Measurements from ENCODE around the gene DDX27. TPM values are rescaled to one million over a fixed set of nuclear protein-coding genes. Genes with fewer than 3 reads are reported as not detected.
"Not testable (repeated sequence)": the region's sequence is repeated elsewhere in the genome, so short reads cannot be mapped to it uniquely, and the experiment has no call there.

The DDX27 gene
- total RNA-seq, 1 experiment from 2014 or later = 80.8 TPM

GRCh38 chr20:49181265-49181877, 37.8 kb upstream of the DDX27 start:
- peaks cover 38% of the 10 kb centered on the region for H4K20me1 ChIP-seq (ENCODE audit: low read length)
- H2AFZ ChIP-seq (ENCODE audit: low read length) = no peak overlapping the region
- TF ChIP-seq EZH2phosphoT487 (IDR thresholded peaks at IDR 0.05; ENCODE audit: borderline replicate concordance, low read length) (no peak), EZH2 (IDR thresholded peaks at IDR 0.05; ENCODE audit: low read length, unreplicated experiment) (no peak)
- TF ChIP-seq, protein P1, sequence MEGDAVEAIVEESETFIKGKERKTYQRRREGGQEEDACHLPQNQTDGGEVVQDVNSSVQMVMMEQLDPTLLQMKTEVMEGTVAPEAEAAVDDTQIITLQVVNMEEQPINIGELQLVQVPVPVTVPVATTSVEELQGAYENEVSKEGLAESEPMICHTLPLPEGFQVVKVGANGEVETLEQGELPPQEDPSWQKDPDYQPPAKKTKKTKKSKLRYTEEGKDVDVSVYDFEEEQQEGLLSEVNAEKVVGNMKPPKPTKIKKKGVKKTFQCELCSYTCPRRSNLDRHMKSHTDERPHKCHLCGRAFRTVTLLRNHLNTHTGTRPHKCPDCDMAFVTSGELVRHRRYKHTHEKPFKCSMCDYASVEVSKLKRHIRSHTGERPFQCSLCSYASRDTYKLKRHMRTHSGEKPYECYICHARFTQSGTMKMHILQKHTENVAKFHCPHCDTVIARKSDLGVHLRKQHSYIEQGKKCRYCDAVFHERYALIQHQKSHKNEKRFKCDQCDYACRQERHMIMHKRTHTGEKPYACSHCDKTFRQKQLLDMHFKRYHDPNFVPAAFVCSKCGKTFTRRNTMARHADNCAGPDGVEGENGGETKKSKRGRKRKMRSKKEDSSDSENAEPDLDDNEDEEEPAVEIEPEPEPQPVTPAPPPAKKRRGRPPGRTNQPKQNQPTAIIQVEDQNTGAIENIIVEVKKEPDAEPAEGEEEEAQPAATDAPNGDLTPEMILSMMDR (conservative IDR thresholded peaks at IDR 0.05; ENCODE audit: low read depth, low read length) = no peak
- H3K36me3 ChIP-seq (ENCODE audit: low read depth, low read length) = peaks cover 7% of the 10 kb centered on the region
- H3K9me3 ChIP-seq (ENCODE audit: low read length) = no peaks in the 10 kb centered on the region
- H3K4me3 ChIP-seq (ENCODE audit: low read length) = no peak overlapping the region
- H3K9ac ChIP-seq (ENCODE audit: low read length) = no peak overlapping the region
- intact Hi-C loops (cut with micrococcal nuclease) = no loop called here
- H3F3A ChIP-seq (ENCODE audit: low read length, unreplicated experiment) = peaks cover 7% of the 10 kb centered on the region
- H3K27ac ChIP-seq (ENCODE audit: low read length) = no peak overlapping the region
- H3K27me3 ChIP-seq (ENCODE audit: low read length) = no peaks in the 10 kb centered on the region
- POLR2A ChIA-PET (ENCODE audit: unreplicated experiment) = no interaction called here
- no peak overlapping the region for H3K4me2 ChIP-seq (ENCODE audit: low read length)
- no peaks in the 10 kb centered on the region for H3K9me2 ChIP-seq (replicated peaks; ENCODE audit: low read length)
- H3K79me2 ChIP-seq (ENCODE audit: low read length) = peaks cover 100% of the 10 kb centered on the region
- peak; percentile 19; the same call in 1 of the 2 replicates for ATAC-seq
- CTCF ChIA-PET = interaction anchor here (0.6 kb wide), 2 partner anchors 36 to 38 kb away, joined by 4 to 6 read pairs; partner anchors contain the start of gene DDX27
- H3K4me1 ChIP-seq (ENCODE audit: insufficient read depth, low read length) = peaks cover 44% of the 10 kb centered on the region
- BruUV-seq (replicated peaks) = no TSS peak
- DNase-seq = no peak

DNA sequence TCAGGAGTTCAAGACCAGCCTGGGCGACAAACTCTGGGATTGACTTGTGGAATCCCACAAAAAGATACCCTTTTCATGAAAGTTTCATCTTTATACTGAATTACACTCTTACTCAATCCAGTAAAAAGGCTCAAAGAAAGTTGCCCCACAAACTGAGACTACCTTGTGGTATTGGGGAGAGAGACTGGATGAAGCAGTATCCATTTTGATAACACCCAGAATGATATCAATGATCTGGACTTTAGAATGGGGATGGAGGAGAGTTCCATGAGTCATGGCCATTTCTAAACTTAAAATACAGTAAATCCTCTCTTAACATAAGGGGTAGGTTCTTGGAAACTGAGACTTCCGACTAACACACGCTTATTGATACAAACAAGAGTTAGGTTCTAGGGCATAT, 35.8 kb upstream of the DDX27 start:
- H3K4me1 ChIP-seq (ENCODE audit: insufficient read depth, low read length) = peaks cover 44% of the 10 kb centered on the region
- H3K9me3 ChIP-seq (ENCODE audit: low read length) = no peaks in the 10 kb centered on the region
- peaks cover 94% of the 10 kb centered on the region for H3K79me2 ChIP-seq (ENCODE audit: low read length)
- ATAC-seq = no peak
- no peaks in the 10 kb centered on the region for H3K9me2 ChIP-seq (replicated peaks; ENCODE audit: low read length)
- peaks cover 7% of the 10 kb centered on the region for H3F3A ChIP-seq (ENCODE audit: low read length, unreplicated experiment)
- no peak overlapping the region for H2AFZ ChIP-seq (ENCODE audit: low read length)
- H3K27ac ChIP-seq (ENCODE audit: low read length) = no peak overlapping the region
- no peak overlapping the region for H3K4me3 ChIP-seq (ENCODE audit: low read length)
- DNase-seq = no peak
- TF ChIP-seq EZH2 (IDR thresholded peaks at IDR 0.05; ENCODE audit: low read length, unreplicated experiment) (no peak), EZH2phosphoT487 (IDR thresholded peaks at IDR 0.05; ENCODE audit: borderline replicate concordance, low read length) (no peak)
- TF ChIP-seq, protein P1 (conservative IDR thresholded peaks at IDR 0.05; ENCODE audit: low read depth, low read length) = no peak
- no peak overlapping the region for H3K9ac ChIP-seq (ENCODE audit: low read length)
- no peak overlapping the region for H3K4me2 ChIP-seq (ENCODE audit: low read length)
- no peaks in the 10 kb centered on the region for H3K27me3 ChIP-seq (ENCODE audit: low read length)
- H3K36me3 ChIP-seq (ENCODE audit: low read depth, low read length) = no peaks in the 10 kb centered on the region; the same call in 1 of the 2 replicates
- H4K20me1 ChIP-seq (ENCODE audit: low read length) = peaks cover 45% of the 10 kb centered on the region
- intact Hi-C loops (cut with micrococcal nuclease) = no loop called here
- POLR2A ChIA-PET (ENCODE audit: unreplicated experiment) = no interaction called here
- no TSS peak for BruUV-seq (replicated peaks)
- CTCF ChIA-PET = no interaction called here

- BruUV-seq (replicated peaks); DNase-seq; intact Hi-C loops (cut with micrococcal nuclease); H3K9me3 ChIP-seq (ENCODE audit: low read length); H3K4me2 ChIP-seq (ENCODE audit: low read length); ATAC-seq; H3K36me3 ChIP-seq (ENCODE audit: low read depth, low read length); POLR2A ChIA-PET (ENCODE audit: unreplicated experiment); H2AFZ ChIP-seq (ENCODE audit: low read length); H3K9ac ChIP-seq (ENCODE audit: low read length); H3K9me2 ChIP-seq (replicated peaks; ENCODE audit: low read length); H3K4me3 ChIP-seq (ENCODE audit: low read length); H3K27me3 ChIP-seq (ENCODE audit: low read length); H3K27ac ChIP-seq (ENCODE audit: low read length); CTCF ChIA-PET; H3F3A ChIP-seq (ENCODE audit: low read length, unreplicated experiment): not testable (repeated sequence)
- peaks cover 87% of the 10 kb centered on the region for H3K79me2 ChIP-seq (ENCODE audit: low read length)
- H3K4me1 ChIP-seq (ENCODE audit: insufficient read depth, low read length) = peaks cover 40% of the 10 kb centered on the region
- peaks cover 45% of the 10 kb centered on the region for H4K20me1 ChIP-seq (ENCODE audit: low read length)
Observed at GRCh38 chr20:49184084-49184501, 35.1 kb upstream of the DDX27 start.
